ENCODE results near the gene ILK. TPM values are rescaled to one million over a fixed set of nuclear protein-coding genes. Genes with fewer than 3 reads are reported as not detected.

ILK gene
- total RNA-seq, 1 donor from 2014 or later: 183 TPM

DNA sequence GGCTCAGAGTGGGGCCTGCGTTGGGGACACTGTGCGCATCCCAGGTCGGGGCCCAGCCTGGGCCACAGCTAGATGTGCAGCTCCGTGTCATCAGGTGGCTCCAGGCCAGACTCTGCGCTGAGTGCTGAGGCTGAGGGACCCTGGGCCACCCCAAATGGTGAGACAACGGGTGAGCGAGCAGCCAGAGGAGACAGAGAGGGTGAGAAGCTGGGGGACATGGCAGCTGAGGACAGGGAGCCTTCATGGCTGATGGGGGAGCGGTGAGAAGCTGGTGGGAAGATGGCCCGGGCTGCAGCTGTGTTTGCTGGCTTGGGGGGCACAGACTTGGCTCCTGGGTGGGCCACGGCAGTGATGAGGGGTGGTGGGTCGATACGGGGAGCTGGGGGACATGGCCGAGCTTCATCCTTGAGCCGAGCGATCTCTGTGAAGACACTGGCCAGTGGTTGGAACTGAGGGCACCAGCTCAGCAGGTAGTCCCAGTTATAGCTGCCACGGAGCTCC is 18.2 kb downstream of the ILK start:
- no peak for DNase-seq (ENCODE audit: low read depth)

DNA sequence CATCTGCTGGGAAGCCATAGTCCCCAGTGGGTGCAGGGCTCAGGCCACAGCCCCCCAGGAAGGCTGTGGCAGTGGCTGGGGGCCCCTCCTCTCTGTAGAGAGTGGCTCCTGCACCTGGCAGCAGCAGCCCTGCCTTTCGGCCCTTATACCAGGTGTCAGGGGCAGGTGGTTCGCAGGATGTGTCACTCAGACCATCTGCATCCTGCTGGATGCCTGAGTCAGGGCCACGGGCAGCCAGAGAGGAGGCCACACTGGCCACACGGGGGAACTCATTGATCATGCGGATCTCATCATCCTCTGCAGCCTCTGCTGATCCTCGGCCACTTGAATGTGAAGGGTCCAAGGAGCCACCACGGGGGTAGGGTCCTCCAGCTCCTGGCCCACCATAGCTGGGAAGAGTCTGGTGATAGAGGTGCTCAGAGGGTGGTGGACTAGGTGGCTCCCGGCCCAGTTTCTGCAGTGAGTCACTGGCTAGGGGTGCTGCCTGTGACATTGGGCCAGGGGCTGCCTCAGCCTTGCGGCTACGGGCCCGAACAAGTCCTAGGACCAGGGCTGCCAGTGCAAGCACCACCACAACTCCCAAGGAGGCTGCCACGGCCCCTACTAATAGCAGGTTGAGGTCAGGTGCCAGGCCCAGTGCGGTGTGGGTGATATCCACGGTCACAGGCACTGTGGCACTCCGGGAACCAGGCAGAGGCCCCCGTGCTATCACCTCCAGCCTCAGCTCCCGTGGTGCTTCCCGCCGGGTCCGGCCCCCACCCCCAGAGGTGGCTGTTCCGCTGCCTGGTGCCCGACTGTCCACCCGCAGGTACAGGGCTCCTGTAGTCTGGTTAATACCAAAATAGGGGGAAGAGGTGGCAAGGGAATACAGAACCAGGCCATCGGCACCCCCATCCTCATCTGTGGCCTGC is 18.9 kb downstream of the ILK start:
- DNase-seq (ENCODE audit: low read depth): no peak

DNA sequence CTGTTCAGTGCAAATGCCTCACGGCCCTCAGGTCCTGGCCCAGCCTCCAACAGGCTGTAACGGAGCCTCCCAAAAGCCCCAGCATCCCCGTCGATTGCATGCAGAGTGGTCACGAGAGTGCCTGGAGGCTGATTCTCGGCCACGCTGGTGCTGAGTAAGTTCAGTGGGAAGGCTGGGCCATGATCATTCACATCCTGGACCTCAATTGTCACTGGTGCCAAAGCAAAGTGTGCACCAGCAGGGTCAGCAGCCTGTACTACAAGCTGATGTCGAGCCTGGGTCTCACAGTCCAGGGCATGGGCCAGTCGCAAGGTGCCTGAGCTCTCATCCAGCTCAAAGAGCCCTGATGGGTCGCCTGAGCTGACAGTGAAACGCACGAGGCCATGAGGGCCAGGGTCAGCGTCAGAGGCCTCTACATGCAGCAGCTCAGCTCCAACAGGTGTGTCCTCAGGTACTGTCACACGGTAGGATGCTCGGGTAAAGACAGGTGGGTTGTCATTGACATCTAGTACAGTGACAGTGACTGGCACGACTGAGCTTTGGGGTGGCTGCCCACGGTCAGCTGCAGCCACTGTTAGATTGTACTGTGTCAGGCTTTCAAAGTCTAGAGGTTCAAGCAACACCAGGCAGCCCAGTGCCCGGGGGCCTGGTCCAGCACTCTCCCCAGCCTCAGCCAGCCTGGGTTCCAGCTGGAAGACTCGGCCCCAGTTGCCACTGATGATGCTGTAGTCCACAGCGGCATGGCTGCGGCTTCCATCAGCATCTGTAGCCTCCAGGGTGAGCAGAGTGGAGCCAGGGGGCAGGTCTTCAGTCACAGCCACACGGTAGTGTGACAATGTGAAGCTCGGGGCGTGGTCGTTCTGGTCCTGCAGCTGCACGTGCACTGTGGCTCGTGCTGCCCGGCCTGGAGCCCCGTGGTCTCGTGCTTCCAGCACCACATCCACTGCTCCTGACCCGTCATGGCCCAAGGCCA is 20.1 kb downstream of the ILK start:
- DNase-seq (ENCODE audit: low read depth): no peak

- DNase-seq (ENCODE audit: low read depth): no peak
Measured at GRCh38 chr11:6625156-6625831, 21.7 kb downstream of the ILK start.

DNA sequence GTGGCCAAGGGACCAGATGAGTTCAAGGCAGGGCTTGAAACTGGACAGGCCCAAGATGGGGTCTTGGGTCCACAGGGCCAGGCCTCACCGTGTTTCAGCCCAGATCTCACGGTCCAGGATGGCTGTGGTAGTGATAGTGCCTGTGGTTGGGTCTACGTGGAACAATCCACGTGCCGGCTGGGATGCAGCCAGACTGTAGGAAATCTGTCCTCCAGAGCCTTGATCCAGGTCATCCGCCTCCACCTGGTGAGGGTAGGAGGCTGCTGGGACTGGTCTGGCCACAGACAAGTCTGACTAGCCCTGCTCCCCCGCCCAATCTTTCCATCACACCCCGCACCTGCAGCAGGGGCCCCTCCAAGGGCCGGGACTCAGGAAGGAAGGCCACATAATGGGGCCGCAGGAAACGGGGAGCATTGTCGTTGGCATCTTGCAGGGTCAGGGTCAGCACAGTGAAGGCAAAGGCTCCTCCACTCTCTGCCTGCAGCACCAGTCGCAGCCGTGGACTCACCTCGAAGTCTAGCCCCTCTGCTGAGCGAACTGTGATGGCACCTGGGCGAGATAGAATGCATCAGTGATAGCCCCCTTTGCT is 22.4 kb downstream of the ILK start:
- no peak for DNase-seq (ENCODE audit: low read depth)

DNA sequence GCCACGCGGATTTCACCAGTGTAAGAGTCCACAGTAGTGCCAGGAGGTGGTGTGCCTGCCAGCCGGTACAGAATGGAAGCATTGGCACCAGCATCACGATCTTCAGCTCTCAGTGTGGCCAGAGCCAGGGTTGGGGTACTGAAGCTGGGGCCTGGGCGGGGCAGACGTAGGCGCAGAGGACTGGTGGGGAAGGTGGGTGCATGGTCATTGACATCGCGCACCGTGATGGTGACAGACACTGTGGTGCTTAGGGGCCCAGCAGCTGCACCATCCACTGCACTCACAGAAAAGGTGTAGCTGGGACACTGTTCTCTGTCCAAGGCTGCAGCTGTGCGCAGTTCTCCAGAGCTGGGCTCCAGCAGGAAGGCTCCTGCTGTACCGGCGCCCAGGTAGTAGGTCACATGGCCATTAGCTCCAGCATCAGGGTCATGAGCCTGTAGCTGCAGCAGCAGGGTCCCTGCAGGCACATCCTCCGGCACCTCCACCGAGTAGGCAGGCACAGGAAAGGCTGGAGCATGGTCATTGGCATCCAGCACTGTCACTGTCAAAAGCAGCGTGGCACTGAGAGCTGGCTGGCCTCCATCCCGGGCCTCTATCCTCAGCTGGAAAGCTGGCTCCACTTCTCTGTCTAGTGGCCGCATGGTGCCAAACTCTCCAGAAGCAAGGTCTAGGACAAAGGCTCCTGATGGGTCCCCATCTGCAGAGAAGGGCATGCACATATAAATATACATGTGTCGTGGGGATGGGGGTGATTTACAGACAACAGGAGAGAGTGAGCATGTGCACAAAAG is 23.6 kb downstream of the ILK start:
- no peak for DNase-seq (ENCODE audit: low read depth)

DNA sequence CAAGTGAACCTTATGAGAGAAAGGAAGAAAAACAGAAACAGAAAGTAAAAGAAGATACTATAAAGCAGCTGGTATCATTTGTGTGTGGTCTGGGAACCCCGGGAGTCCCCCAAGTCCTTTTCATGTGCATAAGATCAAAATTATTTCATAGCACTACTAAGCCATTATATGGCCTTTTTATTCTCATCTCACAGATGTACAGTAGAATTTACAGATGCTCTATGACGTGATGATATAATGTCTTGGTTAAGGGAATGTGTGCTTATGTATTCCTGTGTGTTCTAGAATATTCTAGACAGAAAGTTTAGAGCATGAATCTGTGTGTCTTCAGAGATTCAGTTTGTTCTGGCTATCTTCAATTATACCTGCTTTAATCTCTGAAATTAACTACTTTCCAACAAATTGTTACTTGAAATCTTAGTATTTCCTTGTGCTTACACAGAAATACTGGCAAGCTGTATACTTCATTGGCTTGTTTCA is 24.2 kb downstream of the ILK start:
- DNase-seq (ENCODE audit: low read depth): no peak

DNA sequence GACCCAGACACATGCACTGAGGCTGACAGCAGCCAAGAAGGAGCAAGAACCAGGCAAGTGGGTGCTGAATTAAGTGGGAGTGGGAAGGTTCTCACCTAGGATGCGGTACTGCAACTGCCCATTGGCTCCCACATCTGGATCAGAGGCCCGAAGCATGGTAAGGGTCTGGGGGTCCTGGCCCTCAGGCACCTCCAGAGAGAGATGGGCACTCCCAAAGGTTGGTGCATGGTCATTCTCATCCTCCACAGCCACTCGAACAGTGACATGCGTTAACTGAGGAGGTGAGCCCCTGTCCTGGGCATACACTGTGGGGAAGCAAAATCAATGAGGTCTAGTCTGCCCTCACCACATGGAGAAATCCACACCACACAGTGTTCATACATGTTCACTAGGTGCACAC is 25.0 kb downstream of the ILK start:
- no peak for DNase-seq (ENCODE audit: low read depth)

DNA sequence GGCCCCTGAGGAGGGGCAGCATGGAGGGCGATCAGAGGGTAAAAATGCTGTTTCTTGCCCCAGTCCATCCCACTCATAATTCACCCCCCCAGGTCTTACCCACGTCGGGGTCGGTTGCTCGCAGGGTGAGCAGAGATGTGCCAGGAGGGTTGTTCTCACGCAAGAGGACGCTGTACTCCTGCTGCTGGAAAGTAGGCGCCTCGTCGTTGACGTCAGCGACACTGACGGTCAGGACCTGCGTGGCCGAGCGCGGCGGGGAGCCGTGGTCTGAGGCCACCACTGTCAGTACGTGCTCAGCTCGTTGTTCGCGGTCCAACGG is 26.0 kb downstream of the ILK start:
- DNase-seq (ENCODE audit: low read depth): no peak

GRCh38 chr11:6629892-6630631 is 26.5 kb downstream of the ILK start:
- DNase-seq (ENCODE audit: low read depth): no peak

DNA sequence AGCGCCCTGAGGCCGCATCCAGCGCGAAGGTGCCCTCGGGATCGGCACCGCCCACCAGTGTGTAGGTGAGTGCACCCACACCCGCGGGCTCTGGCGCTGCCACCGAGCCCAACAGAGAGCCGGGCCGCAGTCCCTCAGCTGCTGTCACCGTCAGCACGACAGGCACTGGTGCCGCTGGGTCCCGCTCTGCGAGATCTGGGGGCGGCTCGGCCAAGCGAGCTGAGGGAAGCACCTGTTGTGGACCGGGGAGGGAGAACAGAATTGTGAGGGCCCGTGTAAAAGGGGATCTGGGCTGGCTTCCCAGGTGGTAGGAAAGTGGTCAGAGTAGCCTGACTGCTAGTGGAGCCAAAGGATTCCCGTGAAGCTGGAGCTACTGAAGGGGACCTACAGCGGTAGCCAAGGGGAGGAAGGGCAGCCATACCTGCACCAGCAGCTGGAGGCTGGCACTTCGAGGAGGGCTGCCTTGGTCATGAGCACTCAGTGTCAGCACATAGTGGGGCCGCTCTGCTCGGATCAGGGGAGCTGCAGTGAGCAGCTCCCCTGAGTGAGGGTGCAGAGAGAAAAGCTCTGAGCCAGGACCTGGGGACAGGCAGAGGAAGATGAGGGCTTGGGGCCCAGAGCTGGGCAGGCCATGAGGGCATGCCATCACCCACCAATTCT is 27.2 kb downstream of the ILK start:
- DNase-seq (ENCODE audit: low read depth): no peak

DNA sequence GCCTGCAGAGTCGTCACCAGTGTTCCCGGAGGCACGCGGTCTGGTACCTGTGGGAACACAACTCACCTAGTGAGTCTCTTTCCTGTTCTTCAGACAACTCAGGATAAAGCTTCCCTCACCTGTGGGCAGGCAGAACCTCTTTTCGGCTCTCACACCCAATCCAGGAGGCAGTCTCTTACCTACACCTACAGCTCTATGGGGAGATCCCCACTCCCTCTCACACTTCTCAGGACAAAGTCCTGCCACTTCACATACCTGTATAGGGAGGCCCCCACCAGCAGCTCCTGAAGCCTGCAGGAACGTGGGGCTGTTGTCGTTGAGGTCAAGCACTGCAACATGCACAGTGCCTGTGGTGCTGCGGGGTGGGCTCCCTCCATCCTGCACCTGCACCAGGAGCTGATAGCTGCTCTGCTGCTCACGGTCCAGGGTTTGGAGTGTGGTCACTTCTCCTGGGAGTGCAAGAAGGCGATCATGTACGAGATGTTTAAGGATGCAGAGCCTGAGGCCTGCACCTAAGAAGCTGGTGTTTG is 27.9 kb downstream of the ILK start:
- DNase-seq (ENCODE audit: low read depth): no peak

DNA sequence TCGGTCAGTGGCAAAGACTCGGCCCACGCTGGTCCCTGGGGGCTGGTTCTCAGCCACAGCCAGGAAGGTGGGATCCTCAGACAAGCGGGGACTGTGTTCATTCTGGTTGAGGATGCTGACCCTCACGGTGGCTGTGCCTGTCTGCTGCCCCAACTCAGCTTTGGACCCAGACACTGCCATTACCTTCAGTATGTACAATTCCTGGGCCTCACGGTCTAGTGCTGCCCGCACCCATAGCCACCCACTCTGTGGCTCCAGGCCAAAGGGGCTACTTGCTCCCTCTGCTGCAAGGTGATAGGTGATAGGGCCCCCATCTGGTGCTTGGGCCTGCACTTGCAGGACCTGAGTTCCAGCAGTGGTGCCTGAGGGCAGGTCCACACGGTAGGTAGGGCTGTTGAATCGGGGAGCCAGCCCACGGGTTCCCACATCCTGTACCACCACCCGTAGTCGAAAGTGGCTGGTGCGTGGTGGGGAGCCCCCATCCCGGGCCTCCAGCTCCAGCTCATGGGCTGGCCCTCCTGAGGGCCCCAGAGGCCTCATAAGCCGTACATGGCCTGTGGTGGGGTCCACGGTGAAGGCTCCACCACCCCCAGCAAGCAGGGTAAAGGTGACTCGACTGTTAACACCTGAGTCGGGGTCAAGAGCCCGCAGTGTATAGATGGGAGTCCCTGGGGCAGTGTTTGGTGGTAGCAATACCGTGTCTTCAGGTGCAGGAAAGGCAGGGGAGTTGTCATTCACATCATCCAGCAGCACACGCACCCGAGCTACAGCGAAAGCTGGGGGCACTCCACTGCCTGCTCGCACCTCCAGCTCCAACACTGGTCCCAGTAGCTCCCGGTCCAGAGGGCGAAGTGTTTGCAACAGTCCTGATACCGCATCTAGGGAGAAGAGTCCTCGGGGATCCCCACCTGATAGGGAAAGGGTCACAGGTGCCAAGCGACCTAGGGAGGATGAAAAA is 28.8 kb downstream of the ILK start:
- DNase-seq (ENCODE audit: low read depth): no peak

GRCh38 chr11:6633422-6634408 is 30.1 kb downstream of the ILK start:
- DNase-seq (ENCODE audit: low read depth): no peak

DNA sequence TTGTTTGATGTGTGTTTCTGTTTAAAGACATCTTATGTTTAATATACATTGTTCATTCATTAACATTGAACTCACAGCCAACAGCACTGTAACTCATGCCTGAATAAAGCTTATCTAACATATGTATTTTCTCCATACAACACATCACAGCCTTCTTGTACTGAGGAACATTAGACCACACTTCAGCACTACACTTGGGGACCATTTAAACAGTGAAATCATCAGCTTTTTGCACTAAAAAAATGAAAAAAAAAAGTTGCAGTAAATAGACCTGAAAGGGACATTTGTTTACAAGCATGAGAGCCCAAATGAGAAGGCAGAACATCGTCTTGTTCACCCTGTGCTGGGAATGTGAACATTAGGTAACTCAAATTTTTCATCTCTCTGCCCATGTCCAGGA is 31.0 kb downstream of the ILK start:
- no peak for DNase-seq (ENCODE audit: low read depth)

- peak; percentile 39 for DNase-seq (ENCODE audit: low read depth)
Measured at GRCh38 chr11:6635082-6635932, 31.7 kb downstream of the ILK start.

Measured in renal cortical epithelial cell (primary cell).